ENCODE data around the gene ASTN1. TPM values are rescaled to one million over a fixed set of nuclear protein-coding genes. Genes with fewer than 3 reads are reported as not detected.

ASTN1 gene
- total RNA-seq, 1 donor from 2014 or later = 7.7 TPM

- DNase-seq = no peak
- Mint-ChIP-seq H3K4me3 (ENCODE audit: unreplicated experiment) (no peak overlapping the region), H3K9me3 (ENCODE audit: unreplicated experiment) (no peaks in the 10 kb centered on the region), H3K27ac (ENCODE audit: unreplicated experiment) (no peak overlapping the region), H3K27me3 (ENCODE audit: unreplicated experiment) (no peaks in the 10 kb centered on the region), H3K4me1 (ENCODE audit: low read depth, unreplicated experiment) (peaks cover 2% of the 10 kb centered on the region), H3K36me3 (ENCODE audit: unreplicated experiment) (no peaks in the 10 kb centered on the region)
- no peak for TF ChIP-seq CTCF (IDR thresholded peaks at IDR 0.05; ENCODE audit: partially characterized antibody, unreplicated experiment)
Observed at GRCh38 chr1:177008653-177009052, 155.9 kb downstream of the ASTN1 start.

- H3K36me3 Mint-ChIP-seq (ENCODE audit: unreplicated experiment) = no peaks in the 10 kb centered on the region
- no peaks in the 10 kb centered on the region for H3K27me3 Mint-ChIP-seq (ENCODE audit: unreplicated experiment)
- no peak for TF ChIP-seq CTCF (IDR thresholded peaks at IDR 0.05; ENCODE audit: partially characterized antibody, unreplicated experiment)
- no peak for DNase-seq
- no peak overlapping the region for H3K4me3 Mint-ChIP-seq (ENCODE audit: unreplicated experiment)
- no peaks in the 10 kb centered on the region for H3K9me3 Mint-ChIP-seq (ENCODE audit: unreplicated experiment)
- peaks cover 2% of the 10 kb centered on the region for H3K4me1 Mint-ChIP-seq (ENCODE audit: low read depth, unreplicated experiment)
- no peak overlapping the region for H3K27ac Mint-ChIP-seq (ENCODE audit: unreplicated experiment)
Observed at GRCh38 chr1:177007437-177008161, 156.9 kb downstream of the ASTN1 start.

- Mint-ChIP-seq H3K36me3 (ENCODE audit: unreplicated experiment) (no peaks in the 10 kb centered on the region), H3K9me3 (ENCODE audit: unreplicated experiment) (no peaks in the 10 kb centered on the region), H3K4me1 (ENCODE audit: low read depth, unreplicated experiment) (peaks cover 8% of the 10 kb centered on the region), H3K27ac (ENCODE audit: unreplicated experiment) (no peak overlapping the region), H3K4me3 (ENCODE audit: unreplicated experiment) (no peak overlapping the region), H3K27me3 (ENCODE audit: unreplicated experiment) (no peaks in the 10 kb centered on the region)
- no peak for DNase-seq
- no peak for TF ChIP-seq CTCF (IDR thresholded peaks at IDR 0.05; ENCODE audit: partially characterized antibody, unreplicated experiment)
Observed at GRCh38 chr1:177002891-177003290, 161.6 kb downstream of the ASTN1 start.

GRCh38 chr1:177001556-177001955 lies 163.0 kb downstream of the ASTN1 start:
- Mint-ChIP-seq H3K4me1 (ENCODE audit: low read depth, unreplicated experiment) (peaks cover 10% of the 10 kb centered on the region), H3K36me3 (ENCODE audit: unreplicated experiment) (no peaks in the 10 kb centered on the region), H3K27ac (ENCODE audit: unreplicated experiment) (no peak overlapping the region), H3K4me3 (ENCODE audit: unreplicated experiment) (no peak overlapping the region), H3K9me3 (ENCODE audit: unreplicated experiment) (no peaks in the 10 kb centered on the region), H3K27me3 (ENCODE audit: unreplicated experiment) (no peaks in the 10 kb centered on the region)
- no peak for DNase-seq
- no peak for TF ChIP-seq CTCF (IDR thresholded peaks at IDR 0.05; ENCODE audit: partially characterized antibody, unreplicated experiment)

- Mint-ChIP-seq H3K36me3 (ENCODE audit: unreplicated experiment) (no peaks in the 10 kb centered on the region), H3K9me3 (ENCODE audit: unreplicated experiment) (no peaks in the 10 kb centered on the region), H3K27ac (ENCODE audit: unreplicated experiment) (no peak overlapping the region), H3K4me1 (ENCODE audit: low read depth, unreplicated experiment) (peaks cover 10% of the 10 kb centered on the region), H3K27me3 (ENCODE audit: unreplicated experiment) (no peaks in the 10 kb centered on the region), H3K4me3 (ENCODE audit: unreplicated experiment) (no peak overlapping the region)
- no peak for DNase-seq
- TF ChIP-seq CTCF (IDR thresholded peaks at IDR 0.05; ENCODE audit: partially characterized antibody, unreplicated experiment) = no peak
Observed at GRCh38 chr1:176998183-176998795, 166.2 kb downstream of the ASTN1 start.

Data from glutamatergic neuron (in vitro differentiated cells).